ENCODE measurements around the gene SCO2.

The SCO2 gene

DNA sequence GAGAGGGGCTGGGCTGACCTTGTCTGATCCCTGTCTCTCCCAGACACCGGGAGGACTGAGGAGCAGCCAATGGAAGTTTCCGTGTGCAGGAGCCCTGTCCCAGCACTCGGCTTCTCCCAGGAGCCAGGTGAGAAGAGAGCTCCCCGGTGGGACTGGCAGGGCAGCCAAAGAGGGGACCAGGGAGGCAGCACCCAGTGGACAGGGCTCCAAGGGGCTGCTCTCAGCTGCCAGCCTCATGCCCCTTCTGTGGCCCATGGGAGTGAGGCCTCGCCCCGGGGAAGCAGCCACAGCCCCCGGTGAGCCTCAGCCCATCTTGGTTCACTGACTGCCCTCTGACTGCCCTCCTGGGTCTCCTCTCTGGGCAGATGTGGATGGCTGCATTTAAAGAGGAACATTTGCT is 6.8 kb downstream of the SCO2 start:
- no peak for FAIRE-seq

GRCh38 chr22:50517495-50518260 is 7.7 kb downstream of the SCO2 start:
- no peak for FAIRE-seq

- FAIRE-seq = no peak
Measured at GRCh38 chr22:50516891-50517290, 8.5 kb downstream of the SCO2 start.

- no peak for FAIRE-seq
Measured at GRCh38 chr22:50516068-50516467, 9.3 kb downstream of the SCO2 start.

- no peak for FAIRE-seq
Measured at GRCh38 chr22:50513175-50513574, 12.2 kb downstream of the SCO2 start.

DNA sequence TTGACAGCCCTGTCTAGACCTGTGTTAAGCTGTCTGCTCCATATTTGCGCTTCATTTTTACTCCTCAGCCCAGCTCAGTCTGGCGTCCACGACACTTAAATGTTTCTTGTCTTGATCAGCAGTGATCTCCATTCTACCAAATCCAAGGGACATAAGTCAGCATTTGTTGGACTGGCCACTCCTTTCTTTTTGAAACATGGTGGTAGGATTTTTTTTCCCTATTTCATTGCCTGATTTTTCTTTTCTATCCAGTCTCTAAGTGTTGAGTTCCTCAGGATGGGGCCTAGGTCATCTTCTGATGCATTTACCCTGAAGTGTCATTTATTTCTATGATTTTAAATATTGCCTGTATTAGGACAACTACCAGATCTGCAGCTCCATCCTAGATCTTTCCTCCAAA is 16.5 kb downstream of the SCO2 start:
- FAIRE-seq = no peak

- no peak for FAIRE-seq
Measured at GRCh38 chr22:50507991-50508884, 17.2 kb downstream of the SCO2 start, which contains the start of gene NCAPH2. NCAPH2 (plus strand) TSS chr22:50508224; CDS start chr22:50508338, 114 bp downstream.

GRCh38 chr22:50507421-50507990 is 17.9 kb downstream of the SCO2 start, which contains the start of gene LMF2:
LMF2 (minus strand) TSS chr22:50507702; CDS start chr22:50507675, 27 bp downstream.
- no peak for FAIRE-seq

- no peak for FAIRE-seq
Measured at GRCh38 chr22:50506611-50507420, 18.6 kb downstream of the SCO2 start.

GRCh38 chr22:50505776-50506610 is 19.4 kb downstream of the SCO2 start:
- no peak for FAIRE-seq

DNA sequence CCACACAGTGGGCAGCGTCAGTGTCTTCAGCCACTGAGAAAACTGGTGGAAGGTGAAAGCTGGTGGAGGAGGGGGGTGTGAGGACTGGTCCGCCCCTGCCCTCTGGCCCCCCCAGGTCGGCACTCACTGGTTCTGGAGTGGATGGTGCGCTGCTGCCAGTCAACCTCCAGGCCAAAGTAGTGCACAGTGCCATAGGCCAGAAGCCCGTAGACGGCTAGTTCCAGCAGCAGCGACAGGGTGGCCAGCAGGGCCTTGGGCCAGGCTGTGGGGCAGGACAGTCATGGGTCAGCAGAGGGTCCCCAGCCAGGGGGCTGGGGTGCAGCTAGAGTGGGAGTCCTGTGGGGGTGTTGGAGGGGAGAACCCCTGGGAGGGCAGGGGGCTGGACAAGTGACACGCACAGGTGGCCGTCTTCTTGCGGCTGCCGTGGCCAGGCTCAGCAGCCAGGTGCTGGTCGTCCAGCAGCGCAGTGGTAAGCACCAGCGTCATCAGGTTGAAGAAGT is 20.1 kb downstream of the SCO2 start:
- FAIRE-seq = no peak

DNA sequence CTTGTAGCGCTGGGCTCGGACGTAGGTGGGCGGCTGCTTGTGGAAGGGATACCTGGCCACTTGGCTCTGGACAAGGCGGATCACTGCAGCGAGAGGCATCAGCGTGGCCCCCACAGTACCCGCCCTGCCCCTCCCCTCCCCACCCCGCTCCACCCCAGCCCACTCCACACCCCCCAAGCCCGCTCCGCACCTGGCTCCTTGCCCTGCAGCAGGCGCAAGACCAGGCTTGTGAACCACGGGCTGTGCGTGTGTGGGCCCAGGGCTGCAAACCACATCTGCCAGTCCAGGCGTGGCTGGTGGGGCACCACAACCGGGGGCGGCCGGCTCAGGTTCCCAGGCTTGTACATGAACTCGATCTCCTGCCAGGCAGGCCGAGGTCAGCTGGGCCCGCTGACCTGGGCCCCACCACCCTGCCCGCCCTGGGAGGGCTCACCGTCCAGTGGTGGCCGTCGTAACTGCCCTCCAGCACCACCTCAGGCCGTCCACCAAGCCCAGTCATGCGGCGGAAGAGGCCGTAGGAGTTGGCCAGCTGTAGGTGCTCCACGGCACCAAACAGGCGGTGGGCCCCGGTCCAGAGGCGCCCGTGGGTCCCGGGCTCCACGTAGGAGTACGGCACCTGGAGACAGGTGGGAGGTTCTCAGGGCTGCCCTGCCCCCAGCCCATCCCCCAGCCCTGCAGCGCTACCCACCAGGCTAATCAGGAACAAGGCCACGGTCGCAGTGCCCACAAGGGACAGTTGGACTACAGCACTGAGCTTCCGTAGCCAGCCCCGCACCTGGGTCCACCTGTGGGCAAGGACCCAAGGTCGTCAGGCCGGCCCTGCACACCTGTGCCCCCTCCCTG is 20.8 kb downstream of the SCO2 start:
- FAIRE-seq = no peak

GRCh38 chr22:50503475-50504145 is 21.8 kb downstream of the SCO2 start:
- no peak for FAIRE-seq

GRCh38 chr22:50502628-50503474 is 22.5 kb downstream of the SCO2 start:
- no peak for FAIRE-seq

DNA sequence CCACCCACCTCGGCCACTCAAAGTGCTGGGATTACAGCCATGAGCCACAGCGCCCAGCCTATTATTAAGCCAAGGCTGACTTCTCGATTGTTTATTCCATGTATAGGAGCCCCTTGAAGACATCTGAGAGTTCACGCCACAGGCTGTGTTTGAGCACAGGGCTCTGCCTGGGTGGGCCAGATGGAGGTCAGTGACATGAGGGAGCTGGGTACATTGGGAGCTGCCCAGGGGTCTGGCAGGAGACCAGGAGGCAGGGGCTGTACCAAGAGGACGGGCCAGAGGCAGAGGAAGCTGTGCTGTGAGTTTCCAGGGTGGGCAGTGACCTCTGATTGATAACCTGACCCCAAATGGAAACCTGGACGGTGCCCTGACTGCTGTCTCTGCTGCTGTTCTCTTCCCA is 23.3 kb downstream of the SCO2 start:
- no peak for FAIRE-seq

DNA sequence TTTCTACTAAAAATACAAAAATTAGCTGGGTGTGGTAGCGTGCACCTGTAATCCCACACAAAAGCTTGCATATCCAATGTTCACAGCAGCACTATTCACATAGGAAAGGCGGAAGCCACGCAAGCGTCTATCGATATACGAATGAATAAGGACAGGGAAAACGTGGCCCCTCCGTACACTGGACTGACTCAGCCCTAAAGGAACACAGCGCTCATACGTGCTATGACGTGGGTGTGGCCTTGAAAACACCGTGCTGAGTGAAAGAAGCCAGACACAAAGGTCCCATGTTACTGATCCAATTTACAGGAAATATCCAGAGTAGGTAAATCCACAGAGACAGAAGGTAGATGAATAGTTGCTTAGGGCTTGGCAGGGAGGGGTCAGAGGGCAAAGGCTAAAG is 24.9 kb downstream of the SCO2 start:
- FAIRE-seq = no peak

GRCh38 chr22:50498322-50498890 is 27.0 kb downstream of the SCO2 start:
- FAIRE-seq = no peak

DNA sequence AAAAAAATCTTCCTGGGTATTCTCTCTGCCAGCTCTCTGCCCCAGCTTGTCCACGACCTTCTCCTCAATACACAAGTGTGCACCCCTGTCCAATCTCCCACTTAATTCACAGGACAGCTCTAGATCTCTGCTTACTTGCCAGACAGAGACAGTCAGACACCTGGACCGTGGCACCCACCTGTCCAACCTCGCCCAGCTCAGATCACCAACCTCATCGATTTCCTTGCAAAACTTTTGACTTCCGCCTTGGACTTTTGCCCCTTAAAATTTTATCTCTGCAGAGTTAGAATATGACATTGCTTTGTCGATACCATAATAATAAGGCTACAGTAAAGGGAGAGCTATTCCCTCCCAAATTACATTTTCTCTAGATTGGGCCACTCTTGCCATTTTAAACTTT is 28.3 kb downstream of the SCO2 start:
- FAIRE-seq = no peak
